Ovary (tissue), 9 donors: ENCODE results near the gene RASGEF1B. TPM values are rescaled to one million over a fixed set of nuclear protein-coding genes. Genes with fewer than 3 reads are reported as not detected.

Source experiments
- DNase-seq, 5 donors: peaks; one replicate each; pipeline ENCODE4 v3.0.0-alpha.2; 2019 to 2020
- H3K27ac ChIP-seq, 2 donors: fragments of 200-600 bp; one replicate each; pipeline versions ENCODE4 v1.5.1 to v1.8.0; 2019 to 2022
- H3K27me3 ChIP-seq: fragments of 200-600 bp; one replicate; pipeline ENCODE4 v1.8.0; 2022
- H3K36me3 ChIP-seq: fragments of 200-600 bp; sonication (generic); one replicate; pipeline ENCODE4 v1.5.1; 2019
- H3K4me1 ChIP-seq: one replicate; pipeline ENCODE4 v1.8.1; 2013; ENCODE audit warnings: mild to moderate bottlenecking, moderate library complexity; ENCODE audit not compliant: insufficient read depth
- H3K4me3 ChIP-seq: fragments of 200-600 bp; sonication (generic); one replicate; pipeline ENCODE4 v1.5.1; 2017
- H3K9me3 ChIP-seq, 2 donors: fragments of 200-600 bp in 1 of 2; sonication (generic) in 1 of 2; one replicate each; pipeline versions ENCODE4 v1.5.1 to v1.8.1; 2013 to 2019; ENCODE audit warnings: mild to moderate bottlenecking in 1 of 2, moderate library complexity in 1 of 2
- CTCF ChIP-seq, 3 donors: fragments of 450-650 bp in 2 of 3; fragments of 200-600 bp in 1 of 3; IDR thresholded peaks; one replicate each; pipeline versions ENCODE4 v1.5.1 to v1.8.0; 2016 to 2022; ENCODE audit warnings: antibody characterized with exemption in 3 of 3, mild to moderate bottlenecking in 1 of 3
- EP300 ChIP-seq: sonication (generic); formaldehyde crosslinking; IDR thresholded peaks from one replicate; pipeline ENCODE4 v1.6.1; 2017; ENCODE audit warnings: antibody characterized with exemption
- POLR2A ChIP-seq: fragments of 450-650 bp; IDR thresholded peaks from one replicate; pipeline ENCODE4 v1.6.1; 2017; ENCODE audit warnings: antibody characterized with exemption, mild to moderate bottlenecking, moderate library complexity
- WGBS, 3 donors: extraction: QIAGEN DNeasy Blood & Tissue Kit in 1 of 3; methylation state at CpG; one replicate each; pipeline versions ENCODE4 v1.1.5 to v1.1.7; 2013 to 2017; 5-methylcytosine and 5-hydroxymethylcytosine counted together
- intact Hi-C, 4 donors: fragments of 100-400 bp; cut with DNase I; formaldehyde crosslinking; loops; one replicate each; pipeline versions ENCODE4 v1.11.0 to v1.15.1; 2022 to 2023
- polyA plus RNA-seq, 2 donors: library from polyadenylated mRNA; stranded (reverse); fragments of 200-250 nt in 1 of 2; fragments of 350-450 nt in 1 of 2; fragmentation: Illumina TruSeq in 1 of 2; extraction: RNeasy Lipid Tissue Mini Kit (QIAGEN cat#74804) in 1 of 2; gene quantifications; one replicate each; pipeline ENCODE4 v1.2.3, GENCODE V29; 2013 to 2014
- total RNA-seq, 7 donors: library from RNA; depleted of rRNA in 2 of 7; stranded (reverse); fragments of >200 nt in 2 of 7; fragmentation: NEBNext Ultra II Directional in 3 of 7; extraction: Animal tissue kit (Norgen Biotek cat#: 25700) in 3 of 7; gene quantifications; one replicate each; pipeline versions ENCODE4 v1.1.0 to v1.2.4, GENCODE V29; 2016 to 2023
- donor health status: DM: no; HTN: no; CAD: no; lungs with moderate emphysema.
- donor health status: DM: no; HTN: no; CAD: no.
- donor health status: Bipolar disorder and iron deficiency.
- donor health status: DM: yes; HTN: yes; CAD: no.
- donor health status: DM: no; HTN: no; CAD: no.
- donor health status: DM: yes; HTN: yes; CAD: no.

RASGEF1B gene
- total and polyA plus RNA-seq, 9 donors: 1.1 to 14.4 (median 4.3) TPM

GRCh38 chr4:81454948-81455347, 16.8 kb downstream of the RASGEF1B start:
- intact Hi-C loops: no loop called here
- TF ChIP-seq EP300: no peak
- TF ChIP-seq CTCF (IDR thresholded peaks at IDR 0.05): no peak
- TF ChIP-seq POLR2A: no peak
- 72 to 90% (median 78%) methylated on average over 2 of the region's 2 CpGs for WGBS, 3 donors

GRCh38 chr4:81454499-81454898, 17.2 kb downstream of the RASGEF1B start:
- DNase-seq: no peak
- no peaks in the 10 kb centered on the region for H3K9me3 ChIP-seq
- H3K36me3 ChIP-seq: no peaks in the 10 kb centered on the region
- no peak for TF ChIP-seq POLR2A
- TF ChIP-seq CTCF (IDR thresholded peaks at IDR 0.05): no peak
- TF ChIP-seq EP300: no peak
- H3K27ac ChIP-seq: no peak overlapping the region
- H3K4me3 ChIP-seq: no peak overlapping the region
- no peaks in the 10 kb centered on the region for H3K27me3 ChIP-seq
- WGBS, 3 donors: 73 to 75% (median 74%) methylated on average over 5 of the region's 5 CpGs
- no peaks in the 10 kb centered on the region for H3K4me1 ChIP-seq
- intact Hi-C loops: no loop called here

More at GRCh38 chr4:81454948-81455347, 16.8 kb downstream of the RASGEF1B start:
- Histone ChIP-seq H3K36me3 (no peaks in the 10 kb centered on the region), H3K27me3 (no peaks in the 10 kb centered on the region), H3K4me1 (no peaks in the 10 kb centered on the region), H3K27ac (no peak overlapping the region), H3K9me3 (no peaks in the 10 kb centered on the region), H3K4me3 (no peak overlapping the region)
- DNase-seq: no peak

- H3K27ac ChIP-seq: no peak overlapping the region
- intact Hi-C loops: no loop called here
- TF ChIP-seq EP300 (no peak), CTCF (IDR thresholded peaks at IDR 0.05) (no peak), POLR2A (no peak)
- H3K4me3 ChIP-seq: no peak overlapping the region
- no peak for DNase-seq
- H3K4me1 ChIP-seq: no peaks in the 10 kb centered on the region
- H3K9me3 ChIP-seq: no peaks in the 10 kb centered on the region
- H3K36me3 ChIP-seq: no peaks in the 10 kb centered on the region
- H3K27me3 ChIP-seq: no peaks in the 10 kb centered on the region
- 88 to 93% (median 88%) methylated on average over 4 of the region's 4 CpGs for WGBS, 3 donors
Measured at GRCh38 chr4:81453024-81453423, 18.7 kb downstream of the RASGEF1B start.

- Histone ChIP-seq H3K27ac (no peak overlapping the region), H3K27me3 (no peaks in the 10 kb centered on the region), H3K4me1 (no peaks in the 10 kb centered on the region), H3K9me3 (no peaks in the 10 kb centered on the region), H3K36me3 (no peaks in the 10 kb centered on the region), H3K4me3 (no peak overlapping the region)
- no peak for DNase-seq
- intact Hi-C loops: no loop called here
- WGBS, 3 donors: 91 to 100% (median 96%) methylated on average over 1 of the region's 1 CpG
- TF ChIP-seq EP300: no peak
- no peak for TF ChIP-seq CTCF (IDR thresholded peaks at IDR 0.05)
- no peak for TF ChIP-seq POLR2A
Measured at GRCh38 chr4:81452452-81453006, 19.2 kb downstream of the RASGEF1B start.
